ENCODE data around the gene NUP98.

GRCh38 chr11:3830088-3830487 is 32.7 kb upstream of the NUP98 start:
- TF ChIP-seq POLR2AphosphoS2 (conservative IDR thresholded peaks at IDR 0.05; ENCODE audit: low read length): no peak
- TF ChIP-seq CTCF (IDR thresholded peaks at IDR 0.05): no peak
- TF ChIP-seq ELK1 (IDR thresholded peaks at IDR 0.05; ENCODE audit: low read depth, low read length): no peak
- TF ChIP-seq EP300 (IDR thresholded peaks at IDR 0.05): no peak
- no peak for TF ChIP-seq POLR2A (IDR thresholded peaks at IDR 0.05; ENCODE audit: low read length)
- no peak for TF ChIP-seq REST (IDR thresholded peaks at IDR 0.05)
- no peak for TF ChIP-seq NR3C1 (IDR thresholded peaks at IDR 0.05)
- TF ChIP-seq CHD2 (IDR thresholded peaks at IDR 0.05; ENCODE audit: low read length, partially characterized antibody): no peak
- no peak for TF ChIP-seq JUNB (IDR thresholded peaks at IDR 0.05)
- TF ChIP-seq PBX3 (IDR thresholded peaks at IDR 0.05): no peak
- no peak for TF ChIP-seq RAD21 (conservative IDR thresholded peaks at IDR 0.05 in 1 of 2, IDR thresholded peaks at IDR 0.05 in 1 of 2)

Measured in A549 (cell line).